HG03060 (cell line): ENCODE measurements around the gene SETD7.

Source experiments
- ATAC-seq: cut with Tn5 transposase; IDR thresholded peaks from one replicate; pipeline ENCODE4 v1.9.1; 2021; ENCODE audit warnings: low read depth, moderate number of reproducible peaks; ENCODE audit not compliant: unreplicated experiment

The SETD7 gene

GRCh38 chr4:139552517-139553307 is 3.3 kb downstream of the SETD7 start:
- ATAC-seq, result no peak

- ATAC-seq, result no peak
These were observed 5.1 kb downstream of the SETD7 start for GRCh38 chr4:139550724-139551429.

GRCh38 chr4:139547979-139548378 is 8.0 kb downstream of the SETD7 start:
- no peak for ATAC-seq

GRCh38 chr4:139540632-139541031 is 15.4 kb downstream of the SETD7 start:
- ATAC-seq, result no peak

- no peak for ATAC-seq
These were observed 15.9 kb downstream of the SETD7 start for GRCh38 chr4:139540161-139540560.

GRCh38 chr4:139537292-139537691 is 18.7 kb downstream of the SETD7 start:
- ATAC-seq, result no peak

- no peak for ATAC-seq
These were observed 20.2 kb downstream of the SETD7 start for GRCh38 chr4:139535871-139536234.

- no peak for ATAC-seq
These were observed 20.7 kb downstream of the SETD7 start for GRCh38 chr4:139535228-139535870.

GRCh38 chr4:139534287-139534950 is 21.6 kb downstream of the SETD7 start:
- ATAC-seq, result no peak

- ATAC-seq, result no peak
These were observed 22.5 kb downstream of the SETD7 start for GRCh38 chr4:139533511-139533910.

GRCh38 chr4:139532947-139533346 is 23.1 kb downstream of the SETD7 start:
- ATAC-seq, result no peak

GRCh38 chr4:139530833-139531427 is 25.1 kb downstream of the SETD7 start:
- ATAC-seq, result no peak

- ATAC-seq, result peak; percentile 58
These were observed 27.5 kb downstream of the SETD7 start for GRCh38 chr4:139528377-139529005.

GRCh38 chr4:139526928-139527327 is 29.1 kb downstream of the SETD7 start:
- ATAC-seq, result no peak

- ATAC-seq, result no peak
These were observed 30.6 kb downstream of the SETD7 start for GRCh38 chr4:139525414-139525813.

- no peak for ATAC-seq
These were observed 31.9 kb downstream of the SETD7 start for GRCh38 chr4:139524062-139524631.

GRCh38 chr4:139523076-139523475 is 32.9 kb downstream of the SETD7 start:
- no peak for ATAC-seq

- ATAC-seq, result no peak
These were observed 33.6 kb downstream of the SETD7 start for GRCh38 chr4:139522457-139522856.

GRCh38 chr4:139521754-139522401 is 34.1 kb downstream of the SETD7 start:
- no peak for ATAC-seq
